ENCODE measurements around the gene HSD17B12.

DNA sequence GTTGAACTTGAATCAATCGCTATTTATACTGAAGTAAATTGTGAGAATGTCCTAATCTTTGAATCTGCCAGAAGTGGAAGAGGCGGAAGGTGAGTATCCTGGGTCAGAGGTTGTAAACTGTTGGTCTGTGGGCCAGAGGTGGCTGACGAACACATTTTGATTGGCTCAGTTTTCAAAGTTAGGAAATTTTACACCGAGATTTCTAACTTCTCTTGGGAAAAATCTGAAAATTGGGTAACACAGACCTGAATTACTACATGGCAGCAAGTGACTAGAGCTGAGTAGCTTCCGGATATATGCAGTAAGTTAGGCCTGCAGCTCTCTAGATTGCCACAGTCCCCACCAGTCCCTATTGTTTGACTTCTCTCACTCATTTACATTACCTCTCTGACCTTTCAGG is 143.3 kb downstream of the HSD17B12 start:
- TF ChIP-seq CTCF (IDR thresholded peaks at IDR 0.05) (no peak), POLR2AphosphoS5 (IDR thresholded peaks at IDR 0.05) (no peak)
